GDM1 (cell line): ENCODE data around the gene SCART1.
"Not testable (repeated sequence)": the region's sequence is repeated elsewhere in the genome, so short reads cannot be mapped to it uniquely, and the experiment has no call there.

ENCODE experiments used
- DNase-seq: peaks from one replicate; lab custom pipeline; 2025; lab: John Stamatoyannopoulos, UW

SCART1 gene

GRCh38 chr10:133432789-133433188 is 21.0 kb upstream of the SCART1 start:
- not testable (repeated sequence) for DNase-seq

- peak; percentile 66 for DNase-seq
These were observed 15.0 kb upstream of the SCART1 start for GRCh38 chr10:133438711-133439273.

GRCh38 chr10:133439517-133440461 is 14.0 kb upstream of the SCART1 start:
- DNase-seq: no peak

- DNase-seq: no peak
These were observed 13.0 kb upstream of the SCART1 start for GRCh38 chr10:133440633-133441285.

GRCh38 chr10:133441356-133441755 is 12.4 kb upstream of the SCART1 start:
- not testable (repeated sequence) for DNase-seq

- DNase-seq: no peak
These were observed 12.0 kb upstream of the SCART1 start for GRCh38 chr10:133441780-133442179.

GRCh38 chr10:133442191-133442966 is 11.4 kb upstream of the SCART1 start:
- DNase-seq: peak; percentile 80

- DNase-seq: no peak
These were observed 10.5 kb upstream of the SCART1 start for GRCh38 chr10:133442967-133443924.

GRCh38 chr10:133444342-133445267 is 9.1 kb upstream of the SCART1 start:
- DNase-seq: no peak

GRCh38 chr10:133445268-133445732 is 8.4 kb upstream of the SCART1 start:
- DNase-seq: no peak

- DNase-seq: no peak
These were observed 7.7 kb upstream of the SCART1 start for GRCh38 chr10:133445751-133446708.

- no peak for DNase-seq
These were observed 6.8 kb upstream of the SCART1 start for GRCh38 chr10:133446979-133447378.

- no peak for DNase-seq
These were observed 5.6 kb upstream of the SCART1 start for GRCh38 chr10:133448120-133448519.

- DNase-seq: no peak
These were observed 2.4 kb upstream of the SCART1 start for GRCh38 chr10:133451346-133451745.

- DNase-seq: no peak
These were observed 1.3 kb upstream of the SCART1 start for GRCh38 chr10:133452453-133452852.

GRCh38 chr10:133454204-133454893 is 604 bp downstream of the SCART1 start:
- DNase-seq: no peak

- no peak for DNase-seq
These were observed 1.5 kb downstream of the SCART1 start for GRCh38 chr10:133455196-133455595.

GRCh38 chr10:133455611-133456031 is 1.9 kb downstream of the SCART1 start:
- DNase-seq: no peak
